HG02943 (cell line): ENCODE data around the gene CHD6.

Experiments
- ATAC-seq: cut with Tn5 transposase; IDR thresholded peaks from one replicate; pipeline ENCODE4 v1.9.1; 2021; ENCODE audit warnings: mild to moderate bottlenecking, low read depth, moderate library complexity; ENCODE audit not compliant: unreplicated experiment

Gene CHD6

DNA sequence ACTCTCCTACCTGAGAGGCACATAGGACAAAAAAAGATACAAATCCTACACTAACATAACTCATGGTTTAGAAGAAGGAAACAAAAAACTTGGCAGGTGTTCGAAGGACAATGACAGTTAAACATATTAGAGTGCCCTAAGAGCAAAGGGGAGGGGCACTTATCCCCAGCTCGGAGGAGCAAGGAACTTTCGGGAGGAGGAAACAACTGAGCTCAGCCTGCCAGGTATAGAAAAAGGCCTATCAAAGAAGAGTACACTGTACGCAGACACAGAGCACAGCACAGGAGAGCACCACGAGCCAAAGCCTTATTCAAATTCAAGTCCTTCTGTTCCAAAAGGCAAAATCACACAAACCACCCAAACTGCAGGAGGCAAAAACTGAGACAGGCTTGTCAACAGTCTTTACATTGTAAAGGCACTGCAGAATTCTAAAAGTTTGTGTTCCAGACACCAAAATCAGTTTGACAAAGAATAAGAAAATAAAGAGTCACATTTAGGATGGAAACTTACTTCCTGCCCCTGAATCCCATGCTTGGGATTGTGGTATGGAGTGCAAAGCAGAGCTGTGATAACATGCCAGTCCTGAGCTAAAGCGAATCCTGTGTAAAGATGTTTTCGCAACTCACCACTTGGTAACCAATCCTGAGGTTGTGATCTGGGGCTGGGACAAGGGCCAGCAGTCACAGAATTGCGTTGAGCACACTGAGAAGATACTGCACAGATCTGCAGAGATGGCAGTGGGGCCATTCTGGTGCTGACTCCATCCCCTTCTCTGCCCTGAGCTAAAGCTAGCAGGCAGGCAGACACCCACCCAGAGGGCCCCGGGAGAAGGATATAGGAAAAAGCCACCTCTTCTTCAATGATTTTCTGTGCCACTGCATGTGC lies 108.6 kb downstream of the CHD6 start:
- no peak for ATAC-seq

DNA sequence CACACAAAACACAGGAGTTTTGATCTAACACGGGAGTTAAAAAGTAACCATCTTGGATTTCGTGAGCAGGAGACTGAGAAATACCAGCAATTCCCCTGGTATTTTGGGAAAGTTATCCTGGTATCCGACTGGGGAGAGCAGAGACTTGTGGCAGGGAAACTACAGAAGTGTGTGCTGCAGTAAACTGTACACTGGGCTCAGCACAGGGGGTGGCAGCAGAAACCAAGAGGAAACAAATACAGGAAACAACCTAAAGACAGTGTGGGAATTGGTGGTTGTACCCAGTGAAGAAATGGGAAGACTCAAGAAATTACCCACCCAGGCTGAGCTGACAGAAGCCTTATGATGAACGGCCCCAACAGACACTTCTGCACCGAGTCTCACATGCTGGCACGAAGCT lies 109.8 kb downstream of the CHD6 start:
- ATAC-seq, result no peak

DNA sequence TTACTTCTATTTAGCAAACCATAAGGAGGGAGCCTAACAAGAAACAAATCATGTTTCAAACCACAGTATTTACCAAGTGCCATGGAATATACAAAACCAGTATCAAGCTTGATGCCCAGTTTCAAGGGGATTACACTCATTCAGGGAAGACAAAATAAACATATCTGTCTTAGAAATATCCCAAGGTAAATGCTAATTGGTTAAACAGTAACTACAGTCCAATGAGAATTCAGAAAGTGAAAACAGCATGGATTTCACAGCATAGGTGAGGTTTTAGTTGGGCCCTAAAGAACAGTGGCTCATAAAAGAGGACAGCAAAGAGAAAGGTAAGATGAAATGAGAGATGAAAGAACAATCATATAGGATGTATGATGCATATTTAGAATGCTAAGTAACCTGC lies 110.3 kb downstream of the CHD6 start:
- no peak for ATAC-seq

DNA sequence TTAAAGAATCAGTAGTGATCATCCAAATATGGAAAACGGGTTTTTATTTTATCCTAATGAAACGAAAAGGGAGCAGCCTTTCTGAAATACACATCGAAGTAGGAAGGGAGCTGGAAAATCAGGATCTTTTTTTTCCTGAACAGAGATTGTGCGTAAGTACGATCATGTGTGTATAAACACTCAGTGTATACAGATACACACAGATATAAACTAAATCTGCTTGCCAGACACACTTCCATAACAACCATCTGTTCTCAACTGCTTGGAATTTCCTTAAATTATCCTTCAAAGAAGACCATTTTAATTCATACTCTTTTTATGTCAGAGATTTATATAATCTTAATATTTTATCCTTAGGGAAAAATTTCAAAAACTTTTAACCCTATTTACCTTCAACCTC lies 110.7 kb downstream of the CHD6 start:
- ATAC-seq, result no peak

DNA sequence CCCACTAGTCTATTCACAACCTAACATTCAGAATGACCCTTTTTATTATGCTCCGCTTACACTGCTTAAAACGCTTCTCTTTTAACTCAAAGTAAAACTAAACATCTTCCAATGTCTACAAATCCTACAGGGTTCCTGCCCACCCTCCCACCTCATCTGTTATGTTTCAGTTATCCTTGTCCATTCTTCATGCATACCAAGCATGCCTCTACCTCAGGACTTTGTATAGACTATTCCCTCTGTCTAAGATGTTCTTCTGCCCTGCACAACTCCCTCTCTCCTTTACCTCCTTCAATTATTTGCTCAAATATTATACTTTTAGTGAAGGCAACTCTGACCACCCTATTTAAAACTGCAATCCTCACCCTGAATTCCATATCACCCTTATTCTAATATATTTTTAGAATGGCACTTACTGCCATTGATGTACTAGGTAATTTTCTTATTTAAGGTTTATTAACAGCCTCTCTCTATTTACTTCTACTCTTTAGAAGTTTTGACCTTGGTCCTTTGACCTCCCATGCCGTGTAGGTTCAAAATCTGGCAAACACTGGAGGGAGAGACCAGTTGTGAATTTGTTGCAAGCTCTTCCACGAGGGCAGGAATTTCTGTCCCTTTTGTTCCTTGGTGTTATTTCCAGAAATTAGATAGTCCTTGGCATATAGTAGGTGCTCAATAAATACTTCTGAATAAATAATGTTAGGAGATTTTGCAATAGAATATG lies 111.8 kb downstream of the CHD6 start:
- no peak for ATAC-seq

DNA sequence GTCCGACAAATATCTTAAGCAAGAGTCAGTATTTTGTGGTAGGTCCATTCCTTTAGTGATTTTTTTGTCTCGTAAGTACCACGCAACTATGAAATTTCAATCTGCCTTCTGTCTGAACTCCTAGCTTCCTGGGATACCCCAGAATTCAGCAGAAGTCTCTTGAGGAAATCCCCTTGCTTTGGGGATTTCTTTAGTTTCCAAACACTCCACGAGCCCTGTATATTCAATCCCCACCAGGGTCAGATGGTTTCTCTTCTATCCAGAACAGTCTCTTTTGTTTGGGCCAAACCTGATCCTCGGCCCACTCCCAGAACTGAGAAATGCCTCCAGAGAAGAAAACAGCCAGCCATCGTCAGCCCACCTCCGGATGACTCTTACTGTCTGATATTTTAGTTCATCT lies 113.0 kb downstream of the CHD6 start:
- no peak for ATAC-seq

DNA sequence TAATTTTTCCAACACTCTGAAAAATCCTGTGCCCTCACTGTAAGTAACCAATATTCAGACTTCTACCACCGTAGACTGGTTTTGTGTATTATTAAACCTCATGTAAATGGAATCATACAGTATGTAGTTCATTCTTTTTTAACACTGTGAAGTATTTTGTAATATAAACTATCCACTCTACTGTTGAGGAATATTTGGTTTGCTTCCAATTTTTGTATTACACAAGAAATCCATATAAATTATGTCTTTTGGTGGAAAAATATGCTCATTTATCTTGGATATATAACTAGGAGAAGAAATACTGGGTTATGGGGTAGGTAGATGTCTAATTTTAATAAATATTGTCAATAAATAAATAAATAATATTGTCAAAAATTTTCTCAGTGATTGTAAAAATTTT lies 116.8 kb downstream of the CHD6 start:
- no peak for ATAC-seq

DNA sequence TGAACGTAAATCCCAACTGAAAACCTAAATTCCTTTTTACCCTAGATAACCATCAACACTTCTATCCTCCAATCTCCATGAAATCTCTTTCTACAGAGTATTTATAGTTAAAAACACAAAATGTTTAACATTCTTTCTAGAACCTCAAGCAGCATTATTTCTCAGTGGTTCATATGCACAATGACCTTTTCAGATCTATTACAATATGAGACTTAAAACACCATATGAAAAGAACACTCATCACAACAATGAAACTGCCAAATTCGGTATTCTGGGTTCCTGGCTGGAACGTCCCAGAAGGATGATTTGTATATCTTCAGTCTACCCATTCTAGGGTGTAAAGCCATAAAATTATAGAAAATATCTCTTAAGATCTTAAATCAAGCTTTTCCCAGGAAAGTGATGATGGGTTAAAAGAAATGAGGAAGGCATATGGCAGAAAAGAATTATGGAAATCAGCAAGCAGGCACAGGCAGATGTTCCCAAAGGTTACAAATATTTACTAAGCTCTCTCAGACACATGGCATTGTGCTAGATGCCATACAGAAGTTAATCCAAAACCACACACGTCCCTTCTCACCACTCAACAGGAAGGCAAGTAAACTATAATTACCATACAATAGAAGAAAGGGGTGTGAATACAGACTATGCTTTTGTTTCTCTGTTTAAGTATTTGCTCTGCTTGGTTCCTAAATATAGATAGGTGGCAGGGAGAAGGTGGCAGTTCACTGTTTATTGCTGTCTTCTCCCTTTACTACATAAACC lies 118.0 kb downstream of the CHD6 start:
- no peak for ATAC-seq

DNA sequence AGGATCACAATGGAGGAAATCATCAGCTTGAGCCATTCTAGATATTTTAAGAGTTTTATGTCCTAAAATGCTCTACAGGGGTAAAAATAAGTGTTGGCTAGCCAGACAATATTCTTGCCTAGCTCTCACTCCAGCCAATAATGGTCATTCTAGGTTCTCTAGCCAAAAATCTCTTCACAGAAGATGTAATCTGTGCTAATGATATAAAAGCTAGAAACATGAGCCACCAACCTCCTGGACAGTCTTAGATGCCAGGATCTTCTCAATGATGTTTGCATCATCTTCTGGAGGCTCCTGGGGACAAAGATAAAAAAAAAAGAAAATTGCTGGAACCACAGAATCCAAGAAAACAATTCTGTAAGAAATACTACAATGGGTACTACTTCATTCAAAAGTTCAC lies 119.1 kb downstream of the CHD6 start:
- no peak for ATAC-seq

DNA sequence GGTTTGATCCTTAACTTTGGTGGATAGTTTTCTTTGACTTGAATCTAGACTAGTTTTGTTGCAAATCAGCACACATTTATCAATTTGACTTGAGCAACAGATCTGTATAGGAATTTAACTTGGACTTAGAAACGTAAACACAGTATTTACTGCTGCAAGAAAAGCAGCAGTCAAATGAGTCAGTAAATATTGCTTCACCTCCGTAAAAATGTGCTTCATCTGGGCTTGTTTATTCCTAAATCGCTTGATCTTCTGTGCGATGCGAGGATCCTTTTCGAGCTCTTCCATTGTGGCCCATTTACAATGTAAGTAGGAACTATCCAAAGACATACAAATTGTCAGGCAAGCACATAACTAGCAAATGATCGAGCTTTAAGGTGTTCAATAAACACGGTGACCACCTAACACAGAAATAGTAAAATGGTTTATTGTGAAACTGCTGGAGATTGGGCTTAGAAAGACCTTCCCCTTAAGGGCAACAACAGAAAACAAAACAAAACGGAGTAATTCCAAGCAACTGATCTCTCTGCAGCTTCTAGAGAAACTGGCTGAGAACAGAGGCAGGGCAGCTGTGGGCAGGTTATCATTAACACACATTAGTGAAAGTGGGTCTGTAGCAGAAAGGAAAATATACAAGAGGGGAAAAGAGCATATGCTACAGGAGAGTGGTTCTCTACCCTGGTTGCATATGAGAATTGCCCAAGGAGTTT lies 120.8 kb downstream of the CHD6 start:
- no peak for ATAC-seq

DNA sequence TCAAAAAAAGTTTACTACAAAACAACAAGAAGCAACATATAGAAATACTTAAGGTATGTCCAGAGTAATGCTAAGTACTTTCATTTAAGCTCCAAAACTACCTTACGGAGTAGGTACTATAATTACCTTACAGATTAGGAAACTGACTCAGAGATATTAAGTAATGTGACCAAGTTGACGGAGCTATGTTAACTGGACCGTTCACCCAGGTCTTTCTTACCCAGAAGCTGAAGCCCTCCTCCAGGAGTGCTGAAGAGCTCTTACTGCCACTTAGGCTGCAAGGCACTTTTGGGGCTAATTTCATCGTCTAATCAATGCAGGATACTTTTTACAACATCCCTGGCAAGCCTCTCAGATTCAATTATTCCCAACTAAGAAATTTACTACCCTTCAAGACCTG lies 123.7 kb downstream of the CHD6 start:
- no peak for ATAC-seq

DNA sequence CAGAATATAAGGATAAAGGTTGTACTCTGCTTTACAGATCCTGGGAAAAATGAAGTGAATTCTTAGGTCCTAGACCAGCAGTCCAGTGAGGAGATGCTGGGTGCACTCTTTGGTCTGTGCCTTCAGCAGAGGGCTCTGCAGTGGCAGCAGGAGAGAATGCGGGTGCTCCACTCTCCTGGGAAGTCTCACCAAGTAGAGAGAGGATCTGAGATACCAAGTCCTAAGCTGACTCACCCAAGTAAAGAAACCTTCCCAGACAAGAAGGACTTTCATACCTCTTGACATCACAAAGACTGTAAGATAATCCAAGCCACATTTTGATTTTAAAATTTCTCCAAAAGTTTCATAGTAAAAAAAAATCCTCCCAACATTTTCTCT lies 134.6 kb downstream of the CHD6 start:
- ATAC-seq, result no peak

DNA sequence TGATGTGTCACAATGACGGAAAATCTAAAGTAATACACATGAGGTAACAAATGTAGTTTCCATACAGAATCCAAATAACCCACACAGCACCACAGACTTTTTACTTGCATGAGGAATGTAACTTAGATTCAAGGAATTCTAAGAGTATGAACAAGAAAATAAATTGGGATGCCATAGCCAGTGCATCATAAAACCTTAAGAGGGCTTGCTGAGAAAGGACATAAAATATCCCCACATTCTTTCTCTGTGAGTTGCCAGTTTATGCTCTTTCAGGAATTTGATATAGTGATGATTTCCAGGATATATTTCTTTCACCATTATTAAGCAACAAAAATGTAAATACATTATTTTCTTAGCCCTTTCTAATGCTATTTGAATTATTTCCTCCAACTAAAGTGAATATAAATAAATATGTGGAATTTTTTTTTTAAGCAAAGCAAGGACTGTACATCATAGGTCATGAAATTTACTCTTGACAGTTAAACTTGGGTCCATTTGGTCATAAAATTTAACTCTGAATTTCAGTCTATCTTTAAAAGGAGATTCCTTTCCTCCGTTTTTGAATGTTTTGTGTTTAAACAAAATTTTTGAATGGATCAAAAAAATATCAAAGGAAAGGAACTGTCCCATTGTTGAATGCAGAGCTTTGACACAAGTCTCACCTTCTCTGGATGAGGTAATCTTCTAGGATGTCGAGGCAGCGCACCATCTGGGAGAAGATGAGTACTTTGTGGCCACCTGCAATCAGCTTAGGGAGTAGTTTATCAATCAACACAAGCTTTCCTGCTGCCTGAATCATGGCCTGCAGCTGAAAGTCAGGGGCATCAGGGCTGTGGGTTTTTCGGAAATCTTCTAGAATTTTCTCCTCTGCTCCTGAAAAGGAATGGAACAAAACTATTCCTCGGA lies 135.3 kb downstream of the CHD6 start:
- ATAC-seq, result no peak

DNA sequence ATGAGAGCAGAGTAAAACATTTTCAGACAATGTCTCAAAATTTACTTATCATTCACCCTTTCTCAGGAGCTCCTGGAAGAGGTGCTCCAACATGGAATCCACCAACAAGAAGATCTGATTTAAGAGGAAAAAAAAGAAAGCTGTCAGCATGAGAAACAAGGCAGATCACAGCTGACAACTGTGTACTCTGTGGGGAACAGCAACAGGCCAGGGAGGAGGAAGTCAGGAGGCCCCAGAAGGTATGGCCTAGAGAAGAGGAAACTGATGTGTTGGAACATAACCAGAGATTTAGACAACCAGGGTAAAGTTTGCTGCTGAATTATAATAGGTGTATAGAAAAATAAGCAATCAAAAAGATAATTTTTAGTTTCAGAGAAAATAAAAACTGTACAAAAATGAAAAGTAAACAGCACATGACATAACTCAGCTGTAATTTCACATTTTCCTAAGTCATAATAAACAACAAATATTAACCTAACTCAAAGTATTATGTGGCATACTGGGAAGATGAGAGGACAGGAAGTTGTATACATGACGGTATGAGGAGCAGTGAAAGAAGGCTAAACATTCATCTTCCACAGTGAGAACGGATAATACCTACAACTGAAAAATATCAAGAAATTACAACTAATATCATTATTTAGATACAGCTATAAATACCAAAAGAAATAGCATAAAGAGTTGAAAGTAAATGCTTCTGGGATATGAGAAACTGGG lies 138.0 kb downstream of the CHD6 start:
- no peak for ATAC-seq

DNA sequence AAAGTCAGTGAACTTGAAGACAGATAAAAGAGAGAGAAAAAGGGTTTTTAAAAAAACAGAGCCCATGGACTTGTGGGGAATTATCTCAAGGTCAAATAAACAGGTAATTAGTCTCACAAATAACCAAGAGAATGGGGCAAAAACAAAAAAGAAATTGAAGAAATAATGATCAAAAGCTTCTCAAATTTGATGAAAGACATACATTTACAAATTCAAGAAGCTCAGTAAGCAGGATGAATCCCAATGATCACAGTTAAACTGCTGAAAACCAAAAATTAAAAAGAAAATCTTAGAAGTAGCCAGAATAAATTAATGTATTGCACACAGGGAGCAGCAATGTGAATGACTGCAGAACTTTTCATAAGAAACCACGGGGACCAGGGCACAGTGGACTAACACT lies 139.1 kb downstream of the CHD6 start:
- no peak for ATAC-seq

DNA sequence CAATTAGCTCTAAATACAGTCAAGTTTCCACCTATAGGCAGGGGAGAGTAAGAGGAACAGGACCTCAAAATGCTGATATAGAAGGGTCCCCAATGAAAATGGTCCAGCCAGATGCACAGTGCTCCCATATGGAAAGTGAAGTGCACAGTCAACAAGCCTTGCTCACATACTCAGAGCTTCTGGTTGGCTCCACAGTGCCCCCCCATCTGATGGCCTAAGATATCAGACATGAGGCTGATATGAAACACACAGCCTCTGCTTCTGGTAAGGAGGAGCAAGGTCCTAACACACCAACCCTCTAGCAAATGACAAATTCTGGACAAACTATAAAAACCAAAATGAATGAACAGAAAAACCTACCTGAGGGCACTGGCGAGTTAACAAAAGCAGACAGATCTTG lies 140.2 kb downstream of the CHD6 start:
- ATAC-seq, result no peak

DNA sequence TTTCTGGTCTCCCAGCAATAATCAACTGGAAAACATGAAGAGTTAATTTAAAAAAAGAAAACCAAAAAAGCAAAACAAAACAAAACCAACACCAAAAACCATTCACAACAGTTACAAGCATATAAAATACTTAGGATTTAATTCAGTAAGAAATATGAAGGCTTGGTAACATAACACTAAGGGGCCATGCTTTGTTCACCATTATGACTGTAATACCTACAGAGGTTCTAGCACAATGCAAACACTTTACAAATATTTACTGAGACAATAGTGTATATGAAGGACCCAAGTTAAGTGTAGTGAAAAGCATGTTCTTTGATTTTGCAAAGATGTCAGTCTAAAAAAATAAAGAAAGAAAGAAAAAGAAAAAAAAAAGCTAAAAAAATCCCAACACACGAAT lies 141.7 kb downstream of the CHD6 start:
- ATAC-seq, result no peak

DNA sequence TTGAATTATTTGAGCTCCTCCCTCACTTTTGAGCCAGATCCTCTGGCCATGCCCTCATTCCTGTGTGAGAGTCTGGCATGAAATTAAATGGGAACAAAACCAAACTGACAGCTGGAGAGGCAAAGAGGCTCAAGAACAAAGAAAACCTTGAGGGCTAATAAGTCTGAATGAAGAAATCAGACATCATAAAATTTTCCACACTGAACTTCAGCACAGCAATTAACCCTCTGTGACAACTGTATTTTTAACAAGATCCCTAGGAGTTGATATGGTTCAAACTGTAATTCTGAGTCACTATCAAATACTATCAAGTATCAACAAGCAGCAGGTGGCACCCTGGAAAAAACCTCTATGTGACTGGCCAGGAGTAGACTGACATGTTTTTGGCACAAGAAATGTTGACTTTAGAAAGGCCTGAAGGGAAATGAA lies 142.2 kb downstream of the CHD6 start:
- no peak for ATAC-seq

DNA sequence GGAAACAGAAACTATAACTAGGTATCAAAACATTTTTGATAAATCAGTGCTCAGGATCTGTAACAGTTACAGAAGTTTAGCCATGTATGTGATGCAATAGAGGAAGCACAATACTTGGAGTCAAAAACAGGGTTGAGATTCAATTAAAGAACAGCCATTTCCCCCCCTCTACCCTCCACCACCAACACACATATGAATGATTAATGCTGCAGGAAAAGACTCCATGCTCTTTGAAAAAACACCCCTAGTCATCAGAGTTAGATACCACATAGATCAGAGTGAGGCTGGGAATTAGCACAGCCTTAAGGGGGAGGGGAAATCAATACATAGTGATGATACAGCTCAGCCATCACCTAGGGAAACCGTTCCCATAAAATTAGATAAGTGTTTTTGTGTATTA lies 142.7 kb downstream of the CHD6 start:
- ATAC-seq, result no peak
